OCI-LY3 (cell line): ENCODE measurements around the gene ARHGAP22.

ENCODE experiments used
- H2AFZ ChIP-seq: fragments of 200-600, 300-600 bp; shearing (Covaris generic); 2 replicates; pipeline ENCODE4 v1.6.0; 2014; ENCODE audit warnings: antibody characterized with exemption, low read depth, low read length
- H3K27ac ChIP-seq: fragments of 200-600, 300-600 bp; sonication (generic); 2 replicates; pipeline ENCODE4 v1.5.1; 2014; ENCODE audit warnings: mild to moderate bottlenecking, low read length, moderate library complexity, mixed read lengths
- H3K27me3 ChIP-seq: fragments of 200-600, 300-600 bp; sonication (generic); 2 replicates; pipeline ENCODE4 v1.6.1; 2014; ENCODE audit warnings: low read depth, low read length, mixed read lengths
- H3K36me3 ChIP-seq: fragments of 200-600, 300-600 bp; sonication (generic); replicated peaks from 2 replicates; pipeline ENCODE3; 2014; ENCODE audit warnings: low read depth, low read length, mixed read lengths
- H3K4me1 ChIP-seq: fragments of 300-600, 200-600 bp; sonication (generic); 2 replicates; pipeline ENCODE4 v1.6.1; 2014; ENCODE audit warnings: low read length, mixed read lengths
- H3K4me2 ChIP-seq: fragments of 200-600, 300-600 bp; sonication (generic); 2 replicates; pipeline ENCODE4 v1.6.1; 2014; ENCODE audit warnings: low read length, mixed read lengths
- H3K4me3 ChIP-seq: fragments of 300-600, 200-600 bp; sonication (generic); 2 replicates; pipeline ENCODE4 v1.5.1; 2014; ENCODE audit warnings: antibody characterized with exemption, mild to moderate bottlenecking, low read length, moderate library complexity
- H3K79me2 ChIP-seq: fragments of 300-600, 200-600 bp; shearing (Covaris generic); 2 replicates; pipeline ENCODE4 v1.6.1; 2014; ENCODE audit warnings: mild to moderate bottlenecking, low read length, mixed read lengths
- H3K9ac ChIP-seq: fragments of 300-600, 200-600 bp; shearing (Covaris generic); 2 replicates; pipeline ENCODE4 v1.6.0; 2014; ENCODE audit warnings: mild to moderate bottlenecking, low read length, moderate library complexity
- H3K9me3 ChIP-seq: fragments of 200-600, 300-600 bp; shearing (Covaris generic); 2 replicates; pipeline ENCODE4 v1.6.1; 2014; ENCODE audit warnings: low read length, mixed read lengths; ENCODE audit not compliant: insufficient read depth
- H4K20me1 ChIP-seq: fragments of 200-600, 300-600 bp; sonication (generic); 2 replicates; pipeline ENCODE4 v1.6.1; 2016; ENCODE audit warnings: low read length, mixed read lengths; ENCODE audit not compliant: insufficient read depth
- CTCF ChIP-seq: fragments of 200-600, 300-600 bp; sonication (generic); IDR thresholded peaks from 2 replicates; pipeline ENCODE4 v1.5.1; 2014; ENCODE audit warnings: antibody characterized with exemption, low read length, low read depth
- EZH2phosphoT487 ChIP-seq: fragments of 200-600 bp; shearing (Covaris generic); IDR thresholded peaks from 2 replicates; pipeline ENCODE4 v1.6.1; 2018; ENCODE audit warnings: antibody characterized with exemption, mixed run types, low read depth

The ARHGAP22 gene

GRCh38 chr10:48512861-48513260 lies 92.0 kb downstream of the ARHGAP22 start:
- Histone ChIP-seq H2AFZ (no peak overlapping the region), H3K27me3 (no peaks in the 10 kb centered on the region), H3K4me3 (no peak overlapping the region), H3K27ac (no peak overlapping the region), H3K36me3 (no peaks in the 10 kb centered on the region), H3K9ac (no peak overlapping the region), H3K4me2 (no peak overlapping the region; the same call in 1 of the 2 replicates), H4K20me1 (no peaks in the 10 kb centered on the region), H3K9me3 (peaks cover 15% of the 10 kb centered on the region), H3K4me1 (peaks cover 23% of the 10 kb centered on the region), H3K79me2 (no peaks in the 10 kb centered on the region)
- no peak for TF ChIP-seq CTCF

GRCh38 chr10:48511875-48512231 lies 93.0 kb downstream of the ARHGAP22 start:
- H3K9ac ChIP-seq = no peak overlapping the region

GRCh38 chr10:48511066-48511874 lies 93.6 kb downstream of the ARHGAP22 start:
- Histone ChIP-seq H3K36me3 (no peaks in the 10 kb centered on the region), H3K4me3 (no peak overlapping the region), H3K4me2 (peak overlapping the region; percentile 13; the same call in 1 of the 2 replicates), H3K9ac (no peak overlapping the region), H3K9me3 (peaks cover 11% of the 10 kb centered on the region), H4K20me1 (no peaks in the 10 kb centered on the region), H2AFZ (no peak overlapping the region), H3K79me2 (no peaks in the 10 kb centered on the region), H3K4me1 (peaks cover 17% of the 10 kb centered on the region), H3K27ac (no peak overlapping the region), H3K27me3 (no peaks in the 10 kb centered on the region)
- TF ChIP-seq CTCF (no peak), EZH2phosphoT487 (no peak)

More at GRCh38 chr10:48511875-48512231, 93.0 kb downstream of the ARHGAP22 start:
- H3K36me3 ChIP-seq = no peaks in the 10 kb centered on the region
- no peaks in the 10 kb centered on the region for H3K27me3 ChIP-seq
- peaks cover 15% of the 10 kb centered on the region for H3K9me3 ChIP-seq
- H3K79me2 ChIP-seq = no peaks in the 10 kb centered on the region
- no peak overlapping the region for H2AFZ ChIP-seq
- H3K4me3 ChIP-seq = no peak overlapping the region
- peak overlapping the region; percentile 13; the same call in 1 of the 2 replicates for H3K4me2 ChIP-seq
- H4K20me1 ChIP-seq = no peaks in the 10 kb centered on the region
- TF ChIP-seq CTCF (no peak), EZH2phosphoT487 (no peak)
- no peak overlapping the region for H3K27ac ChIP-seq
- H3K4me1 ChIP-seq = peaks cover 17% of the 10 kb centered on the region

GRCh38 chr10:48509974-48510692 lies 94.7 kb downstream of the ARHGAP22 start:
- H3K79me2 ChIP-seq = no peaks in the 10 kb centered on the region

More at GRCh38 chr10:48509974-48510692, 94.7 kb downstream of the ARHGAP22 start:
- Histone ChIP-seq H3K9ac (no peak overlapping the region), H3K4me1 (peaks cover 17% of the 10 kb centered on the region), H3K36me3 (no peaks in the 10 kb centered on the region), H3K27ac (no peak overlapping the region), H3K4me2 (no peak overlapping the region), H4K20me1 (no peaks in the 10 kb centered on the region), H2AFZ (no peak overlapping the region), H3K4me3 (no peak overlapping the region), H3K9me3 (peaks cover 5% of the 10 kb centered on the region; the same call in 1 of the 2 replicates), H3K27me3 (no peaks in the 10 kb centered on the region)
- TF ChIP-seq EZH2phosphoT487 (no peak), CTCF (peak; percentile 44)
